Peyer's patch (tissue), 4 donors: ENCODE data around the gene NEMP2. TPM values are rescaled to one million over a fixed set of nuclear protein-coding genes. Genes with fewer than 3 reads are reported as not detected.
A peak's percentile ranks its signal among the peaks of the same experiment; 100 is the strongest.

Source experiments
- DNase-seq, 3 donors: peaks; one replicate each; pipeline ENCODE4 v3.0.0-alpha.2; 2017 to 2019
- H3K27ac ChIP-seq, 4 donors: fragments of 200-600 bp; sonication (generic); one replicate each; pipeline ENCODE4 v1.5.1; 2016 to 2019
- H3K27me3 ChIP-seq, 2 donors: fragments of 200-600 bp; sonication (generic); one replicate each; pipeline ENCODE4 v1.5.1; 2019
- H3K36me3 ChIP-seq, 3 donors: fragments of 200-600 bp; sonication (generic); one replicate each; pipeline ENCODE4 v1.5.1; 2016 to 2019
- H3K4me1 ChIP-seq, 4 donors: fragments of 200-600 bp; sonication (generic); one replicate each; pipeline ENCODE4 v1.5.1; 2016 to 2019
- H3K4me3 ChIP-seq, 4 donors: fragments of 200-600 bp; sonication (generic); 1 replicate in 3 of 4; 2 replicates in 1 of 4; pipeline ENCODE4 v1.5.1; 2016 to 2019; ENCODE audit warnings: mild to moderate bottlenecking in 1 of 4
- H3K9me3 ChIP-seq, 4 donors: fragments of 200-600 bp; sonication (generic); one replicate each; pipeline ENCODE4 v1.5.1; 2016 to 2019; ENCODE audit warnings: mild to moderate bottlenecking in 1 of 4
- POLR2A ChIP-seq, 2 donors: fragments of 450-650 bp; IDR thresholded peaks; one replicate each; pipeline ENCODE4 v1.5.1; 2017; ENCODE audit warnings: antibody characterized with exemption in 2 of 2, mild to moderate bottlenecking in 2 of 2, moderate library complexity in 2 of 2
- total RNA-seq, 4 donors: library from RNA; depleted of rRNA; stranded (reverse); fragments of >200 nt; gene quantifications; one replicate each; pipeline ENCODE4 v1.1.0, GENCODE V29; 2016
- TF ChIP-seq, protein P1 (sequence below), 6 experiments: fragments of 450-650 bp in 4 of 6; fragments of 200-600 bp in 2 of 6; sonication (generic) in 1 of 6; IDR thresholded peaks; one replicate each; pipeline ENCODE4 v1.5.1; 2017 to 2019; ENCODE audit warnings: antibody characterized with exemption in 6 of 6, mild to moderate bottlenecking in 3 of 6, moderate library complexity in 1 of 6

Gene NEMP2, protein sequence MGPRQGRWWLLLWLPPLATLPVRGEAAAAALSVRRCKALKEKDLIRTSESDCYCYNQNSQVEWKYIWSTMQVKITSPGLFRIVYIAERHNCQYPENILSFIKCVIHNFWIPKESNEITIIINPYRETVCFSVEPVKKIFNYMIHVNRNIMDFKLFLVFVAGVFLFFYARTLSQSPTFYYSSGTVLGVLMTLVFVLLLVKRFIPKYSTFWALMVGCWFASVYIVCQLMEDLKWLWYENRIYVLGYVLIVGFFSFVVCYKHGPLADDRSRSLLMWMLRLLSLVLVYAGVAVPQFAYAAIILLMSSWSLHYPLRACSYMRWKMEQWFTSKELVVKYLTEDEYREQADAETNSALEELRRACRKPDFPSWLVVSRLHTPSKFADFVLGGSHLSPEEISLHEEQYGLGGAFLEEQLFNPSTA
- total RNA-seq, result 10 to 100 TPM in 1 of 4 donors, 1 to 10 TPM in 2, under 1 TPM in 1; 0.85 to 11.6 (median 1.8) TPM

DNA sequence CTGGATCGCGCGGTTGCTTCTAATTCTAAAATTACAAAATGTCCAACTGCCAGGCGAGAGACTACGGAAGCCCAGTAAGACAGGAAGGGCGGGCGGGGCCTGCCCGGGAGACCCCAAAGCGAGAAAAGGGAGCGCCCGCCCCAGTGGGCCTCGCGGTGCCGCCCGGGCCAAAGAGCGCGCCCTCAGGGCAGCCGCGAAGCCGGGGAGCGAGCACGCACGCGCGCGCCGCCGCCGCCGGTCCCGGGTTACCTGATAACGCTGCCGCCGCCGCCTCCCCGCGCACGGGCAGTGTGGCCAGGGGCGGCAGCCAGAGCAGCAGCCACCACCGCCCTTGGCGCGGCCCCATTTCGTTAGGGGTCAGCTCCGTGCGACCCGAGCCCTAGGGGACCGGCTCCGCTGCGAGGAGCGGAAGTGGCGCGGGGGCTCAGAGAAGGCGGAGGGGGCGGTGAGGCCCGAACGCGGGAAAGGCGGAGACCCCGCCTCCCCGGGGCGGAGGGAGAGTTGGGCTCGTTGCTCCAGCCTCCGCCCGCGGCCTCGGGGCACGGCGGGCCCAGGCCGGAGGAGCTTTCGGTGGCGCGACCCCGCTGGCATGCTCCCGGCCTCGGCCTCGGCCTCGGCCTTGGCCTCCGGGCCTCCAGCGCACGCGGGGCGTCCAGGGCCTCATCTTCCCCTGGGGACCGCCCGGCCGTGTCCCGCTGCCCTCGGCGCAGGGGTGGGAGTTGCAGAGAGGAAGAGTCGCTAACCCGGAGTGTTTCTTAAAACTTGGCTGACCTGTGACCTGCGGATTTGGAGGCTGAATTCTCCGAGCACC lies at the start of gene NEMP2:
NEMP2 (minus strand) TSS at position 413 of the 811 bp plus-strand sequence; CDS start at position 346, 67 bp downstream.
- Histone ChIP-seq H3K4me3 (peak within 1 kb of the TSS; percentile 66 to 98 (median 78)), H3K27me3 (no peaks in the 10 kb centered on the region), H3K9me3 (no peaks in the 10 kb centered on the region), H3K36me3 (no peaks in the 10 kb centered on the region), H3K27ac (peak within 1 kb of the TSS; percentile 92 to 97 (median 96)), H3K4me1 (peaks cover 0 to 4% (median 0%) of the 10 kb centered on the region in 4 donors)
- peak; percentile 75 to 92 (median 90) for DNase-seq
- TF ChIP-seq, protein P1, sequence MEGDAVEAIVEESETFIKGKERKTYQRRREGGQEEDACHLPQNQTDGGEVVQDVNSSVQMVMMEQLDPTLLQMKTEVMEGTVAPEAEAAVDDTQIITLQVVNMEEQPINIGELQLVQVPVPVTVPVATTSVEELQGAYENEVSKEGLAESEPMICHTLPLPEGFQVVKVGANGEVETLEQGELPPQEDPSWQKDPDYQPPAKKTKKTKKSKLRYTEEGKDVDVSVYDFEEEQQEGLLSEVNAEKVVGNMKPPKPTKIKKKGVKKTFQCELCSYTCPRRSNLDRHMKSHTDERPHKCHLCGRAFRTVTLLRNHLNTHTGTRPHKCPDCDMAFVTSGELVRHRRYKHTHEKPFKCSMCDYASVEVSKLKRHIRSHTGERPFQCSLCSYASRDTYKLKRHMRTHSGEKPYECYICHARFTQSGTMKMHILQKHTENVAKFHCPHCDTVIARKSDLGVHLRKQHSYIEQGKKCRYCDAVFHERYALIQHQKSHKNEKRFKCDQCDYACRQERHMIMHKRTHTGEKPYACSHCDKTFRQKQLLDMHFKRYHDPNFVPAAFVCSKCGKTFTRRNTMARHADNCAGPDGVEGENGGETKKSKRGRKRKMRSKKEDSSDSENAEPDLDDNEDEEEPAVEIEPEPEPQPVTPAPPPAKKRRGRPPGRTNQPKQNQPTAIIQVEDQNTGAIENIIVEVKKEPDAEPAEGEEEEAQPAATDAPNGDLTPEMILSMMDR (IDR thresholded peaks at IDR 0.05), result peak in 2 of 6 experiments; percentile 12 to 26
- peak; percentile 65 to 78 for TF ChIP-seq POLR2A (IDR thresholded peaks at IDR 0.05)

GRCh38 chr2:190583507-190584337 lies 49.2 kb upstream of the NEMP2 start:
- no peak for TF ChIP-seq POLR2A (IDR thresholded peaks at IDR 0.05)
- TF ChIP-seq, protein P1 (IDR thresholded peaks at IDR 0.05), result no peak
- H3K36me3 ChIP-seq, result no peaks in the 10 kb centered on the region
- H3K4me3 ChIP-seq, result no peak overlapping the region
- H3K27me3 ChIP-seq, result no peaks in the 10 kb centered on the region
- DNase-seq, result no peak
- H3K27ac ChIP-seq, result no peak overlapping the region
- H3K9me3 ChIP-seq, result no peaks in the 10 kb centered on the region
- H3K4me1 ChIP-seq, result peaks cover 0 to 8% (median 0%) of the 10 kb centered on the region in 4 donors

- H3K36me3 ChIP-seq, result no peaks in the 10 kb centered on the region
- no peak overlapping the region for H3K27ac ChIP-seq
- H3K9me3 ChIP-seq, result no peaks in the 10 kb centered on the region
- peaks cover 0 to 16% (median 0%) of the 10 kb centered on the region in 4 donors for H3K4me1 ChIP-seq
- H3K27me3 ChIP-seq, result no peaks in the 10 kb centered on the region
- H3K4me3 ChIP-seq, result no peak overlapping the region
- no peak for DNase-seq
- TF ChIP-seq, protein P1 (IDR thresholded peaks at IDR 0.05), result no peak
- no peak for TF ChIP-seq POLR2A (IDR thresholded peaks at IDR 0.05)
These were observed 48.4 kb upstream of the NEMP2 start for GRCh38 chr2:190582736-190583506.

GRCh38 chr2:190582019-190582418 lies 47.5 kb upstream of the NEMP2 start:
- DNase-seq, result no peak
- Histone ChIP-seq H3K9me3 (no peaks in the 10 kb centered on the region), H3K4me1 (peaks cover 0 to 19% (median 0%) of the 10 kb centered on the region in 4 donors), H3K27ac (no peak overlapping the region), H3K27me3 (no peaks in the 10 kb centered on the region), H3K36me3 (no peaks in the 10 kb centered on the region), H3K4me3 (no peak overlapping the region)
- TF ChIP-seq, protein P1 (IDR thresholded peaks at IDR 0.05), result no peak
- no peak for TF ChIP-seq POLR2A (IDR thresholded peaks at IDR 0.05)
